Heart left ventricle (tissue), 16 donors: ENCODE measurements around the gene LRRN4. TPM values are rescaled to one million over a fixed set of nuclear protein-coding genes. Genes with fewer than 3 reads are reported as not detected.
A peak's percentile ranks its signal among the peaks of the same experiment; 100 is the strongest.
"Not testable (repeated sequence)": the region's sequence is repeated elsewhere in the genome, so short reads cannot be mapped to it uniquely, and the experiment has no call there.

Experiments
- ATAC-seq, 4 donors: fragments of 200-7000 bp; cut with Tn5 transposase; one replicate each; pipeline ENCODE4 v1.9.1; 2020 to 2022; ENCODE audit warnings: moderate library complexity in 4 of 4, mild to moderate bottlenecking in 3 of 4, moderate number of reproducible peaks in 1 of 4
- DNase-seq, 5 donors: peaks; one replicate each; pipeline ENCODE4 v3.0.0-alpha.2; 2020
- H3K27ac ChIP-seq, 12 donors: fragments of 200-600 bp; sonication (generic) in 4 of 12; one replicate each; pipeline versions ENCODE4 v1.5.0 to v1.8.0; 2016 to 2022; ENCODE audit warnings: mild to moderate bottlenecking in 2 of 12
- H3K27me3 ChIP-seq, 9 donors: fragments of 200-600 bp; sonication (generic) in 2 of 9; one replicate each; pipeline versions ENCODE4 v1.5.1 to v1.8.0; 2016 to 2022; ENCODE audit warnings: mild to moderate bottlenecking in 3 of 9
- H3K36me3 ChIP-seq, 9 donors: fragments of 200-600 bp; sonication (generic) in 2 of 9; one replicate each; pipeline versions ENCODE4 v1.5.0 to v1.8.0; 2018 to 2022; ENCODE audit warnings: mild to moderate bottlenecking in 2 of 9
- H3K4me1 ChIP-seq, 12 donors: fragments of 200-600 bp; sonication (generic) in 4 of 12; one replicate each; pipeline versions ENCODE4 v1.5.0 to v1.8.0; 2016 to 2022; ENCODE audit warnings: mild to moderate bottlenecking in 3 of 12
- H3K4me3 ChIP-seq, 12 donors: fragments of 200-600 bp; sonication (generic) in 4 of 12; one replicate each; pipeline versions ENCODE4 v1.5.0 to v1.8.0; 2017 to 2022; ENCODE audit warnings: mild to moderate bottlenecking in 9 of 12, moderate library complexity in 4 of 12
- H3K9me3 ChIP-seq, 12 donors: fragments of 200-600 bp; sonication (generic) in 4 of 12; one replicate each; pipeline versions ENCODE4 v1.5.0 to v1.8.0; 2016 to 2022; ENCODE audit warnings: mild to moderate bottlenecking in 1 of 12
- POLR2A ChIP-seq, 2 donors: fragments of 450-650 bp; IDR thresholded peaks; one replicate each; pipeline ENCODE4 v1.6.1; 2017; ENCODE audit warnings: antibody characterized with exemption in 2 of 2, mild to moderate bottlenecking in 2 of 2, moderate library complexity in 2 of 2
- WGBS, 4 donors: extraction: QIAGEN DNeasy Blood & Tissue Kit in 2 of 4; methylation state at CpG; one replicate each; pipeline versions ENCODE4 v1.1.5 to v1.1.7; 2013 to 2018; 5-methylcytosine and 5-hydroxymethylcytosine counted together
- intact Hi-C, 10 donors: fragments of 100-400 bp; cut with DNase I; formaldehyde crosslinking; loops; one replicate each; pipeline versions ENCODE4 v1.11.1 to v1.14.2; 2022
- polyA plus RNA-seq, 2 donors: library from polyadenylated mRNA; stranded (reverse); fragments of 200-250 nt; gene quantifications; one replicate each; pipeline ENCODE4 v1.2.3, GENCODE V29; 2013
- total RNA-seq, 9 donors: library from RNA; depleted of rRNA in 2 of 9; stranded (reverse); fragments of >200 nt in 2 of 9; fragmentation: NEBNext Ultra II Directional in 3 of 9; extraction: Animal tissue kit (Norgen Biotek cat#: 25700) in 3 of 9; gene quantifications; one replicate each; pipeline versions ENCODE4 v1.1.0 to v1.2.4, GENCODE V29; 2016 to 2023
- TF ChIP-seq, protein P1 (sequence below), 12 donors: fragments of 200-600 bp; sonication (generic) in 4 of 12; IDR thresholded peaks; one replicate each; pipeline versions ENCODE4 v1.5.0 to v1.8.0; 2018 to 2022; ENCODE audit warnings: antibody characterized with exemption in 12 of 12, mild to moderate bottlenecking in 5 of 12
- donor health status: ischemic (EF 13 %, LVEDD 7.1; RV severe dilation, severe dysfunction).
- donor health status: healthy with polysubstance abuse.
- donor health status: DM: no; HTN: yes; CAD: no.
- donor health status: DM: no; HTN: no; CAD: no.
- donor health status: ischemic (EF 25% LVEDD 6.9; RV normal size, moderate dysfunction).
- donor health status: ischemic (EF 25% LVEDD 5.7; RV mildly dilated, moderate dysfunction).
- donor health status: healthy.
- donor health status: DM: yes; HTN: yes; CAD: no.
- donor health status: ischemic (EF 35%, LVEDD 5.7; RV mildly dilated, moderate dysfunction).
- donor health status: nonischemic (EF 11% LVEDD 7.7; RV severe dilation, severe dysfunction).
- donor health status: DM: yes; HTN: yes; CAD: no.
- donor health status: PGD.
- donor health status: ischemic (EF 29% LVEDD 5.4; RV normal size, mild dysfunction).
- donor health status: nonischemic (EF 23%, LVEDD 6.1; RV moderate dilation, normal function).

LRRN4 gene
- total and polyA plus RNA-seq, 11 donors: 0.12 to 18.7 (median 0.17) TPM; not detected in 4

DNA sequence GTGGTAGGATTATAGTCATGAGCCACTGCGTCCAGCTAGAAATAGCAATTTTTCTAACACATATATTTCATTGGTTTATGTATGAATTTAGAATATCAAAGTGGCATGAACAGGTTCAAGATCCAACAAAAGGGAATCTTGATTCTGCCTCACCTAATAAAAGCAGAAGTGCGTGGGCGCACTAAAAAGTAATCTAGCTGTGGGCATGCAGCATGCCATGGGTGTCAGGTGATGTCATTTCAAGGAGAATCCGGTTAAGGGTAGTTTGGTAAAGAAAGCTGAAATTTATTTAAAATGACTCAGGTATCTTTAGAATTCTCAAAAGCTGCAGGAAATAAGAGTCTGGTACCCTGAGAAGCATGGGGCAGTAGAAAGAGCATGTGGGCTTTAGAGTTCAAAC, 17.6 kb downstream of the LRRN4 start:
- intact Hi-C loops: no loop called here
- H3K36me3 ChIP-seq: peaks cover 0 to 88% (median 76%) of the 10 kb centered on the region in 9 donors
- H3K4me3 ChIP-seq: no peak overlapping the region
- peaks cover 0 to 63% (median 15%) of the 10 kb centered on the region in 12 donors for H3K4me1 ChIP-seq
- peak overlapping the region in 6 of 12 donors; percentile 47 to 90 (median 77) for H3K27ac ChIP-seq
- DNase-seq (no peak), ATAC-seq (no peak)
- H3K9me3 ChIP-seq: no peaks in the 10 kb centered on the region
- no peaks in the 10 kb centered on the region for H3K27me3 ChIP-seq
- WGBS, 4 donors: 90 to 96% (median 95%) methylated on average over 4 of the region's 4 CpGs
- TF ChIP-seq POLR2A (IDR thresholded peaks at IDR 0.05): no peak
- TF ChIP-seq, protein P1, sequence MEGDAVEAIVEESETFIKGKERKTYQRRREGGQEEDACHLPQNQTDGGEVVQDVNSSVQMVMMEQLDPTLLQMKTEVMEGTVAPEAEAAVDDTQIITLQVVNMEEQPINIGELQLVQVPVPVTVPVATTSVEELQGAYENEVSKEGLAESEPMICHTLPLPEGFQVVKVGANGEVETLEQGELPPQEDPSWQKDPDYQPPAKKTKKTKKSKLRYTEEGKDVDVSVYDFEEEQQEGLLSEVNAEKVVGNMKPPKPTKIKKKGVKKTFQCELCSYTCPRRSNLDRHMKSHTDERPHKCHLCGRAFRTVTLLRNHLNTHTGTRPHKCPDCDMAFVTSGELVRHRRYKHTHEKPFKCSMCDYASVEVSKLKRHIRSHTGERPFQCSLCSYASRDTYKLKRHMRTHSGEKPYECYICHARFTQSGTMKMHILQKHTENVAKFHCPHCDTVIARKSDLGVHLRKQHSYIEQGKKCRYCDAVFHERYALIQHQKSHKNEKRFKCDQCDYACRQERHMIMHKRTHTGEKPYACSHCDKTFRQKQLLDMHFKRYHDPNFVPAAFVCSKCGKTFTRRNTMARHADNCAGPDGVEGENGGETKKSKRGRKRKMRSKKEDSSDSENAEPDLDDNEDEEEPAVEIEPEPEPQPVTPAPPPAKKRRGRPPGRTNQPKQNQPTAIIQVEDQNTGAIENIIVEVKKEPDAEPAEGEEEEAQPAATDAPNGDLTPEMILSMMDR (IDR thresholded peaks at IDR 0.05): no peak

DNA sequence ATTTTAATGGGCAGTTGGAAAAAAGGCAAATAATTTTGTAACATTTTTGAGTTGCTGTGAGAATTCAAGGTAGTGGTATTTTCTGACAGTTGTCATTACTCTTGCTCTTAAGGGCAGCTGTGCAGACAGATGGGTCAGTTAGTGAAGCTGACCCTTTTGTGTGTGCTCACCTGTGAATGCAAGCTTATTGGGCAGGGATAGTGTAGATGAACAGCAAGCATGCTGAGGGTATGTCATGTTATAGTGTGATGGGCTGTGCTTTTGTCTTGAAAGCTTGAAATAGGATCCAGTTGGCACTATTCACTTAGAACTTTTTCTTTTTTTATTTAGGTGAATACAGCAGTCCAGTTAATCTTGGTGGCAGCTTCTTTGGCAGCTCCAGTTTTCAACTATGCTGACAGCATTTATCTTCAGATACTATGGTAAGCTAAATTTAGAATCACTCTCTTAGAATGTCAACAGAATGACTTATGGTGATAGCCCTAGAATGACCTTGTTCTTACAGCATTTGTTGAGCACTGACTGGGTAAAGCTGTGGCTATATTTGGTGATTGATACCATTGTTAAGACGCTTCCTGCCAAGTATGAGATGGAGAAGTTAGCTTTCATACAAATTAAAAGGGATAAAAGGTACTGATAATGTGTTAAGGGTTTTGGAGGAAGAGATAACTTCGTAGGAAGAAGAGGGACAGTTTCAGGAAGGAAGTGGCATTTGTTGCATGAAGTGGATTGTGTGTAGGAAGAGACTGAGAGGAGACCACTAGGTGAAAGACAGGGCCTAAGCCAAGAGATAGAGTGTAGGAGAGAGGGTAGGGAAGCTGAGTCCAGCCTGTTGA, 19.5 kb downstream of the LRRN4 start:
- H3K27me3 ChIP-seq: no peaks in the 10 kb centered on the region
- H3K9me3 ChIP-seq: no peaks in the 10 kb centered on the region
- peak; percentile 87 to 91 (median 89) for ATAC-seq
- H3K27ac ChIP-seq: peak overlapping the region; percentile 39 to 90 (median 74)
- 23 to 30% (median 25%) methylated on average over 2 of the region's 2 CpGs for WGBS, 4 donors
- peaks cover 0 to 70% (median 58%) of the 10 kb centered on the region in 9 donors for H3K36me3 ChIP-seq
- no peak for TF ChIP-seq POLR2A (IDR thresholded peaks at IDR 0.05)
- TF ChIP-seq, protein P1 (IDR thresholded peaks at IDR 0.05): no peak
- peaks cover 0 to 75% (median 17%) of the 10 kb centered on the region in 12 donors for H3K4me1 ChIP-seq
- no peak overlapping the region for H3K4me3 ChIP-seq
- intact Hi-C loops: loop anchor here in 1 of 10 donors (2.0 kb wide), 1 partner anchor 26 kb away; no protein-coding TSS in a partner anchor
- DNase-seq: peak in 1 of 5 donors; percentile 18

- DNase-seq, H3K27me3 ChIP-seq, intact Hi-C loops, H3K4me3 ChIP-seq, H3K9me3 ChIP-seq, ATAC-seq: not testable (repeated sequence)
- Histone ChIP-seq H3K27ac (peak overlapping the region in 6 of 12 donors; percentile 22 to 84 (median 66)), H3K4me1 (peaks cover 0 to 74% (median 20%) of the 10 kb centered on the region in 12 donors), H3K36me3 (peaks cover 0 to 63% (median 52%) of the 10 kb centered on the region in 9 donors)
- 93 to 97% (median 95%) methylated on average over 8 of the region's 8 CpGs for WGBS, 4 donors
Measured at GRCh38 chr20:6032907-6033306, 21.0 kb downstream of the LRRN4 start.

DNA sequence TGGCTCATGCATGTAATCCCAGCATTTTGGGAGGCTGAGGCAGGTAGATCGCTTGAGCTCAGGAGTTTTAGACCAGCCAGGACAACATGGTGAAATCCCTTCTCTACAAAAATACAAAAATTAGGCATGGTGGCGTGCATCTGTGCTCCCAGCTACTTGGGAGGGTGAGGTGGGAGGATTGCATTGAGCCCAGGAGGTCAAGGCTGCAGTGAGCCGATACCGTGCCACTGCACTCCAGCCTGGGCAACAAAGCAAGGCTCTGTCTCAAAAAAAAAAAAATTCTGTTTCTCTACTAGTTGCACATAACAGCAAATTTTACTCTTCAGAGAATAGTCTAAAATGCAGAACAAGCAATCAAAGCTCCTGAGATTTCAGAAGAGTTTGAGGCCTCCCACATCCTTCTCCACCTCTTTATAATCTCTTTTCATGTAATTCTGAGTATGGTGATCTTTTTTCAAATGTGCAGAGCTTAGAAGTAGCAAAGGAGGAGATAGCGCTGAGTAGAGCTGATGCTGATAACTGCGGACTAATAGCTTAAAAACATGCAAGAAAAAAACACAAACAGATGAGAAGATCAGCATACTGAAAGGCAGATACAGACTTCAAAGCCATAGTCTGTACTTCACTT, 23.3 kb downstream of the LRRN4 start:
- H3K9me3 ChIP-seq: peaks cover 0 to 1% (median 0%) of the 10 kb centered on the region in 12 donors
- TF ChIP-seq, protein P1 (IDR thresholded peaks at IDR 0.05): no peak
- TF ChIP-seq POLR2A (IDR thresholded peaks at IDR 0.05): no peak
- no peaks in the 10 kb centered on the region for H3K27me3 ChIP-seq
- ATAC-seq (no peak), DNase-seq (no peak)
- peaks cover 0 to 62% (median 16%) of the 10 kb centered on the region in 12 donors for H3K4me1 ChIP-seq
- intact Hi-C loops: no loop called here
- 68 to 71% (median 69%) methylated on average over 6 of the region's 6 CpGs for WGBS, 4 donors
- no peak overlapping the region for H3K4me3 ChIP-seq
- peak overlapping the region in 2 of 12 donors; percentile 11 to 23 for H3K27ac ChIP-seq
- H3K36me3 ChIP-seq: peaks cover 0 to 48% (median 32%) of the 10 kb centered on the region in 9 donors
